ENCODE data around the gene PDYN.
"Not testable (repeated sequence)": the region's sequence is repeated elsewhere in the genome, so short reads cannot be mapped to it uniquely, and the experiment has no call there.

Gene PDYN

GRCh38 chr20:1993986-1994385 lies at the start of gene PDYN:
Gene PDYN, minus strand, starts transcription at chr20:1994058. Its CDS starts 10,974 bp downstream, at chr20:1983084.
- DNase-seq (ENCODE audit: low spot score), result no peak

GRCh38 chr20:2042400-2042799 lies 48.5 kb upstream of the PDYN start:
- DNase-seq (ENCODE audit: low spot score), result no peak

GRCh38 chr20:2038161-2038560 lies 44.3 kb upstream of the PDYN start:
- DNase-seq (ENCODE audit: low spot score), result no peak

- no peak for DNase-seq (ENCODE audit: low spot score)
Measured at GRCh38 chr20:2037296-2037914, 43.5 kb upstream of the PDYN start.

GRCh38 chr20:2036357-2036756 lies 42.5 kb upstream of the PDYN start:
- not testable (repeated sequence) for DNase-seq (ENCODE audit: low spot score)

GRCh38 chr20:2032168-2032567 lies 38.3 kb upstream of the PDYN start:
- no peak for DNase-seq (ENCODE audit: low spot score)

GRCh38 chr20:2026514-2026913 lies 32.7 kb upstream of the PDYN start:
- DNase-seq (ENCODE audit: low spot score), result no peak

- DNase-seq (ENCODE audit: low spot score), result no peak
Measured at GRCh38 chr20:2026004-2026403, 32.1 kb upstream of the PDYN start.

GRCh38 chr20:2023151-2023550 lies 29.3 kb upstream of the PDYN start:
- DNase-seq (ENCODE audit: low spot score), result no peak

GRCh38 chr20:2022163-2022562 lies 28.3 kb upstream of the PDYN start:
- no peak for DNase-seq (ENCODE audit: low spot score)

- no peak for DNase-seq (ENCODE audit: low spot score)
Measured at GRCh38 chr20:2010533-2010932, 16.7 kb upstream of the PDYN start.

GRCh38 chr20:2006452-2007361 lies 12.8 kb upstream of the PDYN start:
- peak; percentile 66 for DNase-seq (ENCODE audit: low spot score)

- DNase-seq (ENCODE audit: low spot score), result peak; percentile 71
Measured at GRCh38 chr20:2005831-2006426, 12.1 kb upstream of the PDYN start.

GRCh38 chr20:2005359-2005758 lies 11.5 kb upstream of the PDYN start:
- DNase-seq (ENCODE audit: low spot score), result no peak

GRCh38 chr20:2004171-2004570 lies 10.3 kb upstream of the PDYN start:
- DNase-seq (ENCODE audit: low spot score), result no peak

GRCh38 chr20:2002365-2002764 lies 8.5 kb upstream of the PDYN start:
- no peak for DNase-seq (ENCODE audit: low spot score)

- DNase-seq (ENCODE audit: low spot score), result no peak
Measured at GRCh38 chr20:2001119-2001518, 7.3 kb upstream of the PDYN start.

GRCh38 chr20:2000285-2000684 lies 6.4 kb upstream of the PDYN start:
- DNase-seq (ENCODE audit: low spot score), result no peak

- DNase-seq (ENCODE audit: low spot score), result no peak
Measured at GRCh38 chr20:1998715-1999114, 4.9 kb upstream of the PDYN start.

GRCh38 chr20:1998193-1998520 lies 4.3 kb upstream of the PDYN start:
- DNase-seq (ENCODE audit: low spot score), result no peak

GRCh38 chr20:1997483-1998192 lies 3.8 kb upstream of the PDYN start:
- DNase-seq (ENCODE audit: low spot score), result no peak

- DNase-seq (ENCODE audit: low spot score), result no peak
Measured at GRCh38 chr20:1995531-1996310, 1.9 kb upstream of the PDYN start.

Measured in HuH-7 (cell line).